Left ventricle myocardium inferior (tissue), 1 donor: ENCODE measurements around the gene SDK1. TPM values are rescaled to one million over a fixed set of nuclear protein-coding genes. Genes with fewer than 3 reads are reported as not detected.

Experiments
- DNase-seq: peaks from one replicate; pipeline ENCODE4 v3.0.0-alpha.2; 2020
- H3K27ac ChIP-seq: fragments of 200-600 bp; replicated peaks from 2 replicates; pipeline ENCODE4 v1.8.0; 2021
- H3K27me3 ChIP-seq: fragments of 200-600 bp; 2 replicates; pipeline ENCODE4 v1.8.0; 2021; ENCODE audit warnings: low read depth
- H3K36me3 ChIP-seq: fragments of 200-600 bp; 2 replicates; pipeline ENCODE4 v1.8.0; 2021
- H3K4me1 ChIP-seq: fragments of 200-600 bp; 2 replicates; pipeline ENCODE4 v1.8.0; 2021
- H3K4me3 ChIP-seq: fragments of 200-600 bp; 2 replicates; pipeline ENCODE4 v1.8.0; 2021; ENCODE audit warnings: mild to moderate bottlenecking, moderate library complexity
- H3K9me3 ChIP-seq: fragments of 200-600 bp; replicated peaks from 2 replicates; pipeline ENCODE4 v1.8.0; 2021
- CTCF ChIP-seq: fragments of 200-600 bp; IDR thresholded peaks from 2 replicates; pipeline ENCODE4 v1.8.0; 2021; ENCODE audit warnings: antibody characterized with exemption, mild to moderate bottlenecking, borderline replicate concordance
- intact Hi-C: fragments of 100-400 bp; cut with micrococcal nuclease; formaldehyde crosslinking; loops from one replicate; pipeline ENCODE4 v1.11.0; 2022
- total RNA-seq: library from RNA; stranded (reverse); fragmentation: NEBNext Ultra II Directional; extraction: Animal tissue kit (Norgen Biotek cat#: 25700); gene quantifications from one replicate; pipeline ENCODE4 v1.2.1, GENCODE V29; 2021
- donor health status: DM: no; HTN: yes; CAD: no; lungs with severe emphysema.

SDK1 gene
- total RNA-seq, 1 donor from 2014 or later = 1.3 TPM

- H3K27me3 ChIP-seq = peaks cover 7% of the 10 kb centered on the region
- DNase-seq = no peak
- H3K9me3 ChIP-seq = peaks cover 17% of the 10 kb centered on the region
- no peaks in the 10 kb centered on the region for H3K4me1 ChIP-seq
- intact Hi-C loops = no loop called here
- no peak overlapping the region for H3K4me3 ChIP-seq
- no peak for TF ChIP-seq CTCF
- no peaks in the 10 kb centered on the region for H3K36me3 ChIP-seq
- H3K27ac ChIP-seq = no peak overlapping the region
Observed at GRCh38 chr7:4277936-4278335, 976.9 kb downstream of the SDK1 start.

GRCh38 chr7:4279216-4279615, 978.2 kb downstream of the SDK1 start:
- no peaks in the 10 kb centered on the region for H3K36me3 ChIP-seq
- H3K27me3 ChIP-seq = peaks cover 7% of the 10 kb centered on the region
- H3K4me3 ChIP-seq = no peak overlapping the region
- intact Hi-C loops = no loop called here
- no peak for TF ChIP-seq CTCF
- no peak for DNase-seq
- no peaks in the 10 kb centered on the region for H3K4me1 ChIP-seq
- peaks cover 15% of the 10 kb centered on the region for H3K9me3 ChIP-seq
- no peak overlapping the region for H3K27ac ChIP-seq

DNA sequence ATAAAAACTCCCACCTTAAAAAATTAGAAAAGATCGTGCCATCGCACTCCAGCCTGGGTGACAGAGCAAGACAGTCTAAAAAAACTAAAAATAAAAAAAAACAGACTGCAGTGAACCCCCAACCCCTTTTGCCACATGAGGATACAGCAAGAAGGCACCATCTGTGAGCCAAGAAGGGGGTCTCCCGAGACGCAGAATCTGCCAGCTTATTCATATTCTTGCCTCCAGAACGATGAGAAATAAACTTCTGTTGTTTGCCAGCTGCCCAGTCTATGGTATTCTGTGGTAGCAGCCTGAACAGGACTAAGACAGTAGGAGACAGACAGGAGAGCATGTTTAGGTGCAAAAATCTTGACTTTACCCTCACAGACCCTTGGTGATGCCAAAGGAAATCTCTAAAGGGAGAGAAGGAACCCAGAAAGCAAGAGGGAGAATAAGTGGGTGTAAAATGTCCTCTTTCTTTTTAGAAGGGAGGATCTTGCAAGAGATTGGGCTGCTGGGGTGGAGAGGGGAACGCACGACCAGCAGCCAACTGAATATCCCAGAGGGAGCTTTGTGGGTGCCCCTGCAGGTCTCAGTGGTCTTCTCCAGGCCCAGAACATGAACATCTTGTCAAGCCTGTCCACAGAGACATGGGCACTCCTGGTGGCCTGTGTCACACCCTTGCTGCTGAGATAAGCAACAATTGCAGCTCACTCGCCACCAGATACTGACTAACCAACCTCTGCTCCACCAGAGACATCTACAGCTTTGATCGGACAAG, 980.4 kb downstream of the SDK1 start:
- Histone ChIP-seq H3K9me3 (no peaks in the 10 kb centered on the region), H3K4me1 (no peaks in the 10 kb centered on the region), H3K4me3 (no peak overlapping the region), H3K27me3 (peaks cover 5% of the 10 kb centered on the region), H3K27ac (no peak overlapping the region), H3K36me3 (no peaks in the 10 kb centered on the region)
- intact Hi-C loops = no loop called here
- no peak for DNase-seq
- no peak for TF ChIP-seq CTCF

- Histone ChIP-seq H3K4me3 (no peak overlapping the region), H3K36me3 (no peaks in the 10 kb centered on the region), H3K4me1 (no peaks in the 10 kb centered on the region), H3K27me3 (peaks cover 5% of the 10 kb centered on the region), H3K9me3 (peaks cover 5% of the 10 kb centered on the region), H3K27ac (no peak overlapping the region)
- intact Hi-C loops = no loop called here
- no peak for DNase-seq
- TF ChIP-seq CTCF = no peak
Observed at GRCh38 chr7:4282434-4283223, 981.6 kb downstream of the SDK1 start.

DNA sequence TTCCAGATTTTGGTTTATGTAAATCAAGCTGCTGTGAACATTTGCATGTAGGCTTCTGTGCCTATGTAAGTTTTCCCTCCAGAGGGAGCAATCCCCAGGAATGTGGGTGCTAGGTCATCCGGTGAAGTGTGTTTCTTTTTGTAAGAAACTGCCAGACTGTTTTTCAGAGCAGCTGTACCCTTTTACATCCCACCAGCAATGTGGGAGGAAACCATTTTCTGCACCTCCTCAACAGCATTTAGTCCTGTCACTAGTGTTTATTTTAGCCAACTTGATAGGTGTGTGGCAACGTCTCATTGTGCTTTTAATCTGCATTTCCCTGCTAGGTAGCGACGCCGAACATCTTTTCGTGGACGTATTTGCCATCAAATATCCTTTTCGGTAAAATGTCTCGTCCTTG, 985.3 kb downstream of the SDK1 start:
- no peaks in the 10 kb centered on the region for H3K4me1 ChIP-seq
- no peak for TF ChIP-seq CTCF
- no peak overlapping the region for H3K4me3 ChIP-seq
- no peak overlapping the region for H3K27ac ChIP-seq
- H3K36me3 ChIP-seq = no peaks in the 10 kb centered on the region
- no peaks in the 10 kb centered on the region for H3K27me3 ChIP-seq
- intact Hi-C loops = no loop called here
- DNase-seq = no peak
- H3K9me3 ChIP-seq = peaks cover 30% of the 10 kb centered on the region
